Adrenal gland (tissue), 12 donors: ENCODE measurements around the gene UBE4B. TPM values are rescaled to one million over a fixed set of nuclear protein-coding genes. Genes with fewer than 3 reads are reported as not detected.

Source experiments
- DNase-seq, 7 donors: peaks; one replicate each; pipeline ENCODE4 v3.0.0-alpha.2; 2019 to 2020
- H3K27ac ChIP-seq, 5 donors: fragments of 200-600 bp; sonication (generic) in 4 of 5; 1 replicate in 3 of 5; 2 replicates in 2 of 5; pipeline versions ENCODE4 v1.5.1 to v1.8.0; 2016 to 2020; ENCODE audit warnings: mild to moderate bottlenecking in 1 of 5
- H3K27me3 ChIP-seq: fragments of 200-600 bp; 2 replicates; pipeline ENCODE4 v1.8.0; 2021
- H3K36me3 ChIP-seq, 2 donors: fragments of 200-600 bp; replicated peaks in 1 of 2; 1 replicate in 1 of 2; 2 replicates in 1 of 2; pipeline versions ENCODE4 v1.5.1 to v1.8.0; 2018 to 2022
- H3K4me1 ChIP-seq, 2 donors: fragments of 200-600 bp; replicated peaks in 1 of 2; 1 replicate in 1 of 2; 2 replicates in 1 of 2; pipeline versions ENCODE4 v1.5.1 to v1.8.0; 2018 to 2021
- H3K4me3 ChIP-seq, 4 donors: fragments of 200-600 bp; sonication (generic) in 3 of 4; one replicate each; pipeline ENCODE4 v1.5.1; 2016 to 2018
- H3K9me3 ChIP-seq, 3 donors: fragments of 200-600 bp; sonication (generic) in 1 of 3; replicated peaks in 1 of 3; 1 replicate in 2 of 3; 2 replicates in 1 of 3; pipeline versions ENCODE4 v1.5.1 to v1.8.0; 2016 to 2021
- POLR2A ChIP-seq, 2 donors: fragments of 450-650 bp; IDR thresholded peaks; one replicate each; pipeline ENCODE4 v1.6.1; 2017; ENCODE audit warnings: antibody characterized with exemption in 2 of 2, mild to moderate bottlenecking in 2 of 2, moderate library complexity in 1 of 2
- WGBS, 4 donors: extraction: QIAGEN DNeasy Blood & Tissue Kit in 2 of 4; methylation state at CpG; one replicate each; pipeline versions ENCODE4 v1.1.5 to v1.1.7; 2013 to 2017; 5-methylcytosine and 5-hydroxymethylcytosine counted together
- intact Hi-C, 2 donors: fragments of 100-400 bp; cut with DNase I; formaldehyde crosslinking; loops; one replicate each; pipeline versions ENCODE4 v1.14.1 to v1.15.0; 2022 to 2023
- polyA plus RNA-seq, 3 donors: library from polyadenylated mRNA; stranded (reverse); fragments of 200-250 nt in 2 of 3; fragments of 350-450 nt in 1 of 3; fragmentation: Illumina TruSeq in 1 of 3; extraction: RNeasy Lipid Tissue Mini Kit (QIAGEN cat#74804) in 1 of 3; gene quantifications; one replicate each; pipeline ENCODE4 v1.2.3, GENCODE V29; 2013 to 2014
- total RNA-seq, 9 donors: library from RNA; depleted of rRNA in 4 of 9; stranded (reverse); fragments of >200 nt in 4 of 9; fragments of 120-200 nt in 1 of 9; fragmentation: NEBNext Ultra II Directional in 1 of 9; extraction: Animal tissue kit (Norgen Biotek cat#: 25700) in 1 of 9; gene quantifications; one replicate each; pipeline versions ENCODE4 v1.1.0 to v1.2.4, GENCODE V29; 2013 to 2023
- TF ChIP-seq, protein P1 (sequence below), 6 experiments: fragments of 450-650 bp in 4 of 6; fragments of 200-600 bp in 2 of 6; sonication (generic) in 1 of 6; IDR thresholded peaks; 1 replicate in 5 of 6; 2 replicates in 1 of 6; pipeline versions ENCODE4 v1.5.1 to v1.8.0; 2016 to 2021; ENCODE audit warnings: antibody characterized with exemption in 6 of 6, mild to moderate bottlenecking in 2 of 6, moderate library complexity in 1 of 6
- donor health status: healthy with polysubstance abuse.
- donor health status: Bipolar disorder and iron deficiency.
- donor health status: DM: yes; HTN: yes; CAD: no.
- donor health status: DM: no; HTN: no; CAD: no.
- donor health status: DM: no; HTN: no; CAD: no.
- donor health status: DM: yes; HTN: yes; CAD: no.

The UBE4B gene
- total and polyA plus RNA-seq, 12 donors: 18.7 to 87.1 (median 57.8) TPM

DNA sequence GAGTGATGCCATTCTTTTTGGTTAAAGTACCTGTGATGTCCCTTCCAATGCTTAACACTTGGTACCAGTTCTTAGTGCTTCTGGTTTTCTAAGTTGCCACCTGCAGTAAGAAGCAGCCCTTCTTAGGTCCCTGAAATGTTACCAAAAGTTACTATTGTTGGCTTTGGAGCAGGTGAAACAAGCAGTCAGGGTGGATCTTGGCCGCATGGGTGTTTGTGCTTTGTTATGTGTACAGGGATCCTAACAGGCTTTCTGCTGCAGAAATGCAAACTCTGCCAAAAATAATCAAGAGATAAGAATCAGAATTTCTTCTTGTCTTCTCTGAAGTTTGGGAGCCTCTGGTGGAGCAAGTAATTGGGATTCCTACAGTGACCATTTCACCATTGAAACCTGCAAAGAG is 84.4 kb downstream of the UBE4B start:
- H3K27ac ChIP-seq: no peak overlapping the region
- H3K36me3 ChIP-seq: peaks cover 0 to 36% of the 10 kb centered on the region in 2 donors
- WGBS, 4 donors: 64 to 76% (median 75%) methylated on average over 1 of the region's 1 CpG
- intact Hi-C loops: no loop called here
- no peak for TF ChIP-seq POLR2A (IDR thresholded peaks at IDR 0.05)
- TF ChIP-seq, protein P1, sequence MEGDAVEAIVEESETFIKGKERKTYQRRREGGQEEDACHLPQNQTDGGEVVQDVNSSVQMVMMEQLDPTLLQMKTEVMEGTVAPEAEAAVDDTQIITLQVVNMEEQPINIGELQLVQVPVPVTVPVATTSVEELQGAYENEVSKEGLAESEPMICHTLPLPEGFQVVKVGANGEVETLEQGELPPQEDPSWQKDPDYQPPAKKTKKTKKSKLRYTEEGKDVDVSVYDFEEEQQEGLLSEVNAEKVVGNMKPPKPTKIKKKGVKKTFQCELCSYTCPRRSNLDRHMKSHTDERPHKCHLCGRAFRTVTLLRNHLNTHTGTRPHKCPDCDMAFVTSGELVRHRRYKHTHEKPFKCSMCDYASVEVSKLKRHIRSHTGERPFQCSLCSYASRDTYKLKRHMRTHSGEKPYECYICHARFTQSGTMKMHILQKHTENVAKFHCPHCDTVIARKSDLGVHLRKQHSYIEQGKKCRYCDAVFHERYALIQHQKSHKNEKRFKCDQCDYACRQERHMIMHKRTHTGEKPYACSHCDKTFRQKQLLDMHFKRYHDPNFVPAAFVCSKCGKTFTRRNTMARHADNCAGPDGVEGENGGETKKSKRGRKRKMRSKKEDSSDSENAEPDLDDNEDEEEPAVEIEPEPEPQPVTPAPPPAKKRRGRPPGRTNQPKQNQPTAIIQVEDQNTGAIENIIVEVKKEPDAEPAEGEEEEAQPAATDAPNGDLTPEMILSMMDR (IDR thresholded peaks at IDR 0.05): no peak
- no peaks in the 10 kb centered on the region for H3K4me1 ChIP-seq
- no peak overlapping the region for H3K4me3 ChIP-seq
- DNase-seq: peak in 1 of 7 donors; percentile 12
- H3K9me3 ChIP-seq: no peaks in the 10 kb centered on the region
- H3K27me3 ChIP-seq: no peaks in the 10 kb centered on the region

DNA sequence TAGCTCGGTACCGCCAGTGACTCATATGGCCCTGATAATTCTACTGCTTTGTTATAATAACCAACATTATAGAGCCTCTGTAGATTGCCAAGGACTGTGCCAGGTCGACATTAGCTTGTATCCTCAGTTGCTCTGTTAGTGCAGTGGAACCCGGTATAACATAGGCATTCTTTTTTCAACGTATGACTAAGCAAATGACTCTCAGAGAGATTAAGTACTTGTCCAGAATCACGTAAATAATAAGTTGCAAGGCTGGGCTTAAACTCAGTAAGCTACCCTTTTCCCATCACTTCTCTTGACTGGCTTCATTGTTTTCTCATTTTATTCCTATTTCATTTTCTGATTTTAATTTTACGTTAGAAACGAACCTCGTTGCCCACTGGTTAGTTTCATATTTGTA is 85.1 kb downstream of the UBE4B start:
- H3K36me3 ChIP-seq: peaks cover 0 to 42% of the 10 kb centered on the region in 2 donors
- H3K4me3 ChIP-seq: no peak overlapping the region
- intact Hi-C loops: no loop called here

DNA sequence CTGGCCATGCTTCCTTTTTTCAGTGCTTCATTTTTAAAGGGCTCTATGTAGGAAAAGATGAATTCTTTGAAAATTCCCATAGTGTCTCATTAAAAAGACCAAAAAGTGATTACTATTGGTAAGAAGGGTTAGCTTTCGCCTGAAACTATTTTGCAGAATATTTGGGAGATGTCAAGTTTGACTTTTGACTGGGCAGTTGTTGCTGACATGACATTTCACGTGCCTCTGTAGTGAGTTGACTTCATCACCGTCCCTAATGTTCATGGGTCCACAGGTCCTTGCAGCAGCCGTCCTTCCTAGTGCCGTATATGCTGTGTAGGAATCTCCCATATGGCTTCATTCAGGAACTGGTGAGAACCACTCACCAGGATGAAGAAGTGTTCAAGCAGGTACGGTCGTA is 88.9 kb downstream of the UBE4B start:
- 95 to 96% (median 96%) methylated on average over 7 of the region's 7 CpGs for WGBS, 4 donors
- Histone ChIP-seq H3K4me1 (no peaks in the 10 kb centered on the region), H3K27ac (no peak overlapping the region), H3K4me3 (no peak overlapping the region), H3K36me3 (peaks cover 0 to 39% of the 10 kb centered on the region in 2 donors), H3K9me3 (no peaks in the 10 kb centered on the region), H3K27me3 (no peaks in the 10 kb centered on the region)
- no peak for DNase-seq
- intact Hi-C loops: no loop called here
- TF ChIP-seq, protein P1 (IDR thresholded peaks at IDR 0.05): no peak
- TF ChIP-seq POLR2A (IDR thresholded peaks at IDR 0.05): no peak

More for the DNA sequence above, 85.1 kb downstream of the UBE4B start:
- no peak overlapping the region for H3K27ac ChIP-seq
- H3K4me1 ChIP-seq: no peaks in the 10 kb centered on the region
- no peaks in the 10 kb centered on the region for H3K27me3 ChIP-seq
- peak in 1 of 7 donors; percentile 13 for DNase-seq
- WGBS, 4 donors: 71 to 78% (median 75%) methylated on average over 9 of the region's 9 CpGs
- no peak for TF ChIP-seq POLR2A (IDR thresholded peaks at IDR 0.05)
- TF ChIP-seq, protein P1 (IDR thresholded peaks at IDR 0.05): no peak
- no peaks in the 10 kb centered on the region for H3K9me3 ChIP-seq

DNA sequence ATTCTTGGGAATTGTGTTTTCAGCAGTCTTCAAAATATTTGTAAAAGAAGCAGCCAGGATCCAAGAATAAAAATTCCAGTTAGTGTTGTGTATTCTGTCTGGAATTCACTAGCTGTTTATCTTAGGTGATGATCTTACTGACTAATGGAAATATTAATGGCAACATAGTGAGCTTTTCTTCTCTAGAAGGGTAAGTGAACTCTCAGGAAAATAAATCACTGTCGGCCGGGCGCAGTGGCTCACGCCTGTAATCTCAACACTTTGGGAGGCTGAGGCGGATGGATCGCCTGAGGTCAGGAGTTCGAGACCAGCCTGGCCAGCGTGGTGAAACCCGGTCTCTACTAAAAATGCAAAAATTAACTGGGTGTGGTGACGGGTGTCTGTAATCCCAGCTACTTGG is 90.2 kb downstream of the UBE4B start:
- Histone ChIP-seq H3K27ac (no peak overlapping the region), H3K4me1 (no peaks in the 10 kb centered on the region), H3K4me3 (no peak overlapping the region), H3K27me3 (no peaks in the 10 kb centered on the region), H3K9me3 (no peaks in the 10 kb centered on the region), H3K36me3 (peaks cover 0 to 47% of the 10 kb centered on the region in 2 donors)
- TF ChIP-seq, protein P1 (IDR thresholded peaks at IDR 0.05): no peak
- no peak for TF ChIP-seq POLR2A (IDR thresholded peaks at IDR 0.05)
- intact Hi-C loops: no loop called here
- WGBS, 4 donors: 81 to 86% (median 84%) methylated on average over 6 to 10 of the region's 10 CpGs
- DNase-seq: peak in 3 of 7 donors; percentile 24 to 38 (median 28)
